HepG2 (cell line): ENCODE data around the gene CUL7. TPM values are rescaled to one million over a fixed set of nuclear protein-coding genes. Genes with fewer than 3 reads are reported as not detected.

Experiments used
- CREB3 ChIP-seq: sonication (generic); formaldehyde crosslinking; IDR thresholded peaks from 2 replicates; pipeline ENCODE4 v1.5.0; 2020; ENCODE audit warnings: missing genetic modification reagents
- GLI4 ChIP-seq: sonication (generic); formaldehyde crosslinking; IDR thresholded peaks from 2 replicates; pipeline ENCODE4 v1.5.1; 2020; ENCODE audit warnings: missing genetic modification reagents, mild to moderate bottlenecking, moderate library complexity, borderline replicate concordance
- HNF4G ChIP-seq, 2 experiments: sonication (generic) in 1 of 2; formaldehyde crosslinking in 1 of 2; IDR thresholded peaks; 2 replicates each; pipeline versions ENCODE4 v1.4.0 to v1.6.1; 2011 to 2020; ENCODE audit warnings: borderline replicate concordance in 2 of 2, low read depth in 2 of 2, mild to moderate bottlenecking in 2 of 2, low read length in 1 of 2, missing genetic modification reagents in 1 of 2, moderate library complexity in 1 of 2
- HNRNPLL ChIP-seq: fragments of 200-400 bp; formaldehyde crosslinking; IDR thresholded peaks from 2 replicates; pipeline ENCODE4 v1.6.1; 2017; ENCODE audit warnings: mild to moderate bottlenecking, low read depth, low read length; ENCODE audit not compliant: poor library complexity, severe bottlenecking
- KDM2A ChIP-seq: sonication (generic); formaldehyde crosslinking; IDR thresholded peaks from 2 replicates; pipeline ENCODE4 v1.4.0; 2020; ENCODE audit warnings: low read depth, missing genetic modification reagents, borderline replicate concordance
- KLF6 ChIP-seq: IDR thresholded peaks from 2 replicates; pipeline ENCODE4 v1.8.0; 2016; ENCODE audit warnings: missing biosample characterization, missing genetic modification reagents
- NR2F1 ChIP-seq, 2 experiments: fragments of 450-650 bp in 1 of 2; formaldehyde crosslinking in 1 of 2; IDR thresholded peaks; 2 replicates each; pipeline versions ENCODE4 v1.5.0 to v1.6.1; 2016 to 2020; ENCODE audit warnings: mild to moderate bottlenecking in 1 of 2, missing compliant biosample characterization in 1 of 2, missing genetic modification reagents in 1 of 2, moderate library complexity in 1 of 2
- ONECUT2 ChIP-seq: sonication (generic); formaldehyde crosslinking; IDR thresholded peaks from 2 replicates; pipeline ENCODE4 v1.4.0; 2020; ENCODE audit warnings: missing genetic modification reagents
- PAF1 ChIP-seq: IDR thresholded peaks from 2 replicates; pipeline ENCODE4 v1.6.1; 2016; ENCODE audit warnings: missing genetic modification reagents, missing compliant biosample characterization
- SAP130 ChIP-seq: IDR thresholded peaks from 2 replicates; pipeline ENCODE4 v1.6.1; 2016; ENCODE audit warnings: low read depth
- SP140L ChIP-seq: sonication (generic); formaldehyde crosslinking; IDR thresholded peaks from 2 replicates; pipeline ENCODE4 v1.4.0; 2020; ENCODE audit warnings: missing genetic modification reagents, borderline replicate concordance
- STAT5B ChIP-seq: sonication (generic); formaldehyde crosslinking; IDR thresholded peaks from 2 replicates; pipeline ENCODE4 v1.4.0; 2020; ENCODE audit warnings: missing genetic modification reagents
- STAT6 ChIP-seq: sonication (generic); formaldehyde crosslinking; IDR thresholded peaks from 2 replicates; pipeline ENCODE4 v1.4.0; 2020; ENCODE audit warnings: missing genetic modification reagents, mild to moderate bottlenecking, borderline replicate concordance
- SYNCRIP ChIP-seq: fragments of 200-400 bp; formaldehyde crosslinking; IDR thresholded peaks from 2 replicates; pipeline ENCODE4 v1.6.1; 2018; ENCODE audit warnings: mild to moderate bottlenecking, low read depth, low read length; ENCODE audit not compliant: insufficient read depth
- TARDBP ChIP-seq: sonication (generic); formaldehyde crosslinking; IDR thresholded peaks from 2 replicates; pipeline ENCODE4 v1.8.0; 2022; ENCODE audit warnings: mild to moderate bottlenecking, missing genetic modification reagents
- TFE3 ChIP-seq: IDR thresholded peaks from 2 replicates; pipeline ENCODE4 v1.6.1; 2016
- ZBTB2 ChIP-seq: sonication (generic); formaldehyde crosslinking; IDR thresholded peaks from 2 replicates; pipeline ENCODE4 v1.8.0; 2022; ENCODE audit warnings: low read depth, missing genetic modification reagents
- ZNF557 ChIP-seq: sonication (generic); formaldehyde crosslinking; IDR thresholded peaks from 2 replicates; pipeline ENCODE4 v1.4.0; 2020; ENCODE audit warnings: missing genetic modification reagents
- ZNF674 ChIP-seq: sonication (generic); formaldehyde crosslinking; IDR thresholded peaks from 2 replicates; pipeline ENCODE4 v1.5.0; 2020; ENCODE audit warnings: low read depth, mild to moderate bottlenecking, missing genetic modification reagents
- ZNF75D ChIP-seq: sonication (generic); formaldehyde crosslinking; IDR thresholded peaks from 2 replicates; pipeline ENCODE4 v1.8.1; 2023; ENCODE audit warnings: missing genetic modification reagents, mild to moderate bottlenecking, borderline replicate concordance
- ZNF792 ChIP-seq: IDR thresholded peaks from 2 replicates; pipeline ENCODE4 v1.6.1; 2016
- polyA plus RNA-seq, 8 experiments: library from polyadenylated mRNA; depleted of rRNA in 3 of 8; stranded (reverse) in 7 of 8; unstranded in 1 of 8; fragments of >200 nt; fragmentation: Illumina TruSeq in 4 of 8; extraction: Trizol in 4 of 8; gene quantifications; 2 replicates each; pipeline versions ENCODE4 v1.2.1 to v1.2.3, GENCODE V29; 2011 to 2016; ENCODE audit warnings: low read depth in 4 of 8, missing spikeins in 1 of 8, mixed read lengths in 1 of 8; ENCODE audit not compliant: insufficient read depth in 1 of 8
- total RNA-seq, 5 experiments: library from RNA; depleted of rRNA; stranded (reverse); fragments of >200 nt; fragmentation: Illumina TruSeq; extraction: Trizol; gene quantifications; 2 replicates each; pipeline ENCODE4 v1.2.3, GENCODE V29; 2016; ENCODE audit warnings: low read depth in 1 of 5

Gene CUL7
- total and polyA plus RNA-seq, 2 of the 13 experiments (the other 11 are each of a cell fraction or from before 2014, with no cell fraction given): 32.0 to 60.7 TPM

GRCh38 chr6:43089874-43090558 is 36.4 kb upstream of the CUL7 start (continued):
- TF ChIP-seq SYNCRIP (no peak), STAT5B (CRISPR knock-in tag) (peak; percentile 58; the same call in 1 of the 2 replicates), ONECUT2 (CRISPR knock-in tag) (no peak), ZBTB2 (CRISPR knock-in tag) (0 out of 2 replicates have a peak, but pooled peaks have one; percentile 36), HNF4G (IDR thresholded peaks at IDR 0.05; ENCODE audit: borderline replicate concordance, low read depth, low read length) (peak; percentile 91), HNF4G (CRISPR knock-in tag; IDR thresholded peaks at IDR 0.05; ENCODE audit: borderline replicate concordance, low read depth) (peak; percentile 67; the same call in 1 of the 2 replicates), TARDBP (CRISPR knock-in tag) (peak; percentile 82; the same call in 1 of the 2 replicates), CREB3 (CRISPR knock-in tag) (peak; percentile 33; the same call in 1 of the 2 replicates), ZNF75D (CRISPR knock-in tag) (no peak; the same call in 1 of the 2 replicates), KDM2A (CRISPR knock-in tag) (peak; percentile 59; the same call in 1 of the 2 replicates), PAF1 (no peak), KLF6 (no peak), SAP130 (CRISPR knock-in tag) (peak; percentile 82), TFE3 (peak; percentile 72), SP140L (CRISPR knock-in tag) (no peak; the same call in 1 of the 2 replicates), NR2F1 (CRISPR knock-in tag; IDR thresholded peaks at IDR 0.05) (no peak; a peak in 1 of 4 replicates), ZNF674 (no peak), STAT6 (CRISPR knock-in tag) (peak; percentile 80; the same call in 1 of the 2 replicates), ZNF557 (CRISPR knock-in tag) (no peak), GLI4 (CRISPR knock-in tag) (peak; percentile 8; the same call in 1 of the 2 replicates), ZNF792 (CRISPR knock-in tag) (no peak), HNRNPLL (no peak)
